Body of pancreas (tissue), 4 donors: ENCODE results near the gene MACROH2A2.

Experiments used
- CTCF ChIP-seq, 7 experiments: fragments of 450-650 bp in 4 of 7; fragments of 200-600 bp in 3 of 7; sonication (generic) in 3 of 7; IDR thresholded peaks; one replicate each; pipeline ENCODE4 v1.5.1; 2016 to 2019; ENCODE audit warnings: antibody characterized with exemption in 7 of 7
- POLR2A ChIP-seq, 3 donors: fragments of 450-650 bp; IDR thresholded peaks; one replicate each; pipeline ENCODE4 v1.6.1; 2016; ENCODE audit warnings: antibody characterized with exemption in 3 of 3, mild to moderate bottlenecking in 2 of 3

- TF ChIP-seq CTCF (IDR thresholded peaks at IDR 0.05) (no peak), POLR2A (IDR thresholded peaks at IDR 0.05) (no peak)
Measured at GRCh38 chr10:70078329-70078728, 25.7 kb downstream of the MACROH2A2 start.
